ENCODE measurements around the gene NPAS3.

The NPAS3 gene

DNA sequence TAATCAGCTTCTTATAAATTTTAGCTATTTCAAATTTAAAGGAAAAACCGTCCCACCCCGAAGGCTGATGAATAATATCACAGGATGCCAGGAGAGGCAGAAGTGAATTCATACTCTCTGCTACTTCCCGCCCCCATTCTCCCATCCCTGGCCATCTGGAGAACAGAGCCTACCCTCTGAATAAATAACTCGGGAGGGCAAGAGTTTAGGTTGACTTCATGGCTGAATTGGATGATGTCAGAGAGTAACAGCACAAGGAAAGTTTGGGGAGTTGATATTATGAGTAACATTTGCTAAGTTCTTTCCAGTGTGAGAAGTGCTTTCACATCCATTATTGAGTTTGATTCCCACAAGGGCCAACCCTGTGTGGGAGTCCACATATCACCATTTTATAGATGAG, 770.6 kb downstream of the NPAS3 start:
- TF ChIP-seq, protein P1, sequence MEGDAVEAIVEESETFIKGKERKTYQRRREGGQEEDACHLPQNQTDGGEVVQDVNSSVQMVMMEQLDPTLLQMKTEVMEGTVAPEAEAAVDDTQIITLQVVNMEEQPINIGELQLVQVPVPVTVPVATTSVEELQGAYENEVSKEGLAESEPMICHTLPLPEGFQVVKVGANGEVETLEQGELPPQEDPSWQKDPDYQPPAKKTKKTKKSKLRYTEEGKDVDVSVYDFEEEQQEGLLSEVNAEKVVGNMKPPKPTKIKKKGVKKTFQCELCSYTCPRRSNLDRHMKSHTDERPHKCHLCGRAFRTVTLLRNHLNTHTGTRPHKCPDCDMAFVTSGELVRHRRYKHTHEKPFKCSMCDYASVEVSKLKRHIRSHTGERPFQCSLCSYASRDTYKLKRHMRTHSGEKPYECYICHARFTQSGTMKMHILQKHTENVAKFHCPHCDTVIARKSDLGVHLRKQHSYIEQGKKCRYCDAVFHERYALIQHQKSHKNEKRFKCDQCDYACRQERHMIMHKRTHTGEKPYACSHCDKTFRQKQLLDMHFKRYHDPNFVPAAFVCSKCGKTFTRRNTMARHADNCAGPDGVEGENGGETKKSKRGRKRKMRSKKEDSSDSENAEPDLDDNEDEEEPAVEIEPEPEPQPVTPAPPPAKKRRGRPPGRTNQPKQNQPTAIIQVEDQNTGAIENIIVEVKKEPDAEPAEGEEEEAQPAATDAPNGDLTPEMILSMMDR (conservative IDR thresholded peaks at IDR 0.05; ENCODE audit: low read depth, low read length): no peak
- H3K9ac ChIP-seq: no peak overlapping the region
- no peak overlapping the region for H3K4me2 ChIP-seq
- H3K4me3 ChIP-seq (IDR thresholded peaks at IDR 0.05; ENCODE audit: insufficient read depth, low read depth, low read length): no peak overlapping the region
- H4K20me1 ChIP-seq (ENCODE audit: insufficient read depth): no peaks in the 10 kb centered on the region
- no peaks in the 10 kb centered on the region for H3K4me1 ChIP-seq (ENCODE audit: low read depth, poor library complexity, severe bottlenecking)
- H3K27me3 ChIP-seq (ENCODE audit: insufficient read depth, low read depth): no peaks in the 10 kb centered on the region
- no peaks in the 10 kb centered on the region for H3K36me3 ChIP-seq (ENCODE audit: insufficient read depth)
- no peak overlapping the region for H2AFZ ChIP-seq (ENCODE audit: low read depth)
- H3K79me2 ChIP-seq (ENCODE audit: insufficient read depth, low read depth): no peaks in the 10 kb centered on the region
- no peak overlapping the region for H3K27ac ChIP-seq

DNA sequence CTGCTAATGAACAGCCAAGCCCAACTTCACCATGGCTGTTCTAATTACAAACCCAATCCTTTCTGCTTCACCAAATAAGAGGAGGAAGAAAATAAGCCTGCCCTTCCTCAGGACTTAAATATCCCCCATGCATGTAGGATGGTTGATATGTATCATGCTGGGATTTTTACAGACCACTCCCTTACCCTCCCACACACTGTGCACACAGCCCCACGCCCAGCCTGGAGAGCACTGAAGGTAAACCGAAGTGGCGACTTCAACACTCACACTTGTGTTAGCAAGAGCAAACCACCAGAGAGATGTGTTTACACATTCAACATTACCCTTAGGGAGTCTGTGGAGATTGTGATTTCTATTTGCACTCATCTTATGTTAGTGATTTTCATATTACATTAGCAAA, 771.0 kb downstream of the NPAS3 start:
- Histone ChIP-seq H3K4me2 (no peak overlapping the region), H2AFZ (ENCODE audit: low read depth) (no peak overlapping the region), H4K20me1 (ENCODE audit: insufficient read depth) (no peaks in the 10 kb centered on the region), H3K4me1 (ENCODE audit: low read depth, poor library complexity, severe bottlenecking) (no peaks in the 10 kb centered on the region), H3K79me2 (ENCODE audit: insufficient read depth, low read depth) (no peaks in the 10 kb centered on the region), H3K36me3 (ENCODE audit: insufficient read depth) (no peaks in the 10 kb centered on the region), H3K9ac (no peak overlapping the region), H3K27me3 (ENCODE audit: insufficient read depth, low read depth) (no peaks in the 10 kb centered on the region), H3K27ac (no peak overlapping the region), H3K4me3 (IDR thresholded peaks at IDR 0.05; ENCODE audit: insufficient read depth, low read depth, low read length) (no peak overlapping the region)
- TF ChIP-seq, protein P1 (conservative IDR thresholded peaks at IDR 0.05; ENCODE audit: low read depth, low read length): no peak

DNA sequence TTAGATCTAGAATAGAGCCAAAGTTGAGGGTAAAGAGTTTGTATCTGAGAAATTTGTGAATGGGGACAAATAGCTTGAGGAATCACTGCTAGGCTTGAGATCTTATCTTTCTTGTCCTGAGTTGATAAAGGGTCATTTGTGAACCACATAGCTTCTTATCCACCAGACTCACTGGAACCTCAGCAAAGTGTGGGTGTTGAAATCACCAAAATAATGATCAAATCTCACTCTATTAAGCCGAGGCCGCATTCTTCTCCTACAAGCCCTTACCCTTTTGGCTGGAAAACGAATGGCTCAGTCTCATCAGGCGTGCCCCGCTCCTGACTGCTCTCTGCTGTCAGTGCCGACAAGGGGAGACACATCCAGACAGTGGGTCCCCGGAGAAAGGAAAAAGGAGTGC, 771.6 kb downstream of the NPAS3 start:
- no peaks in the 10 kb centered on the region for H4K20me1 ChIP-seq (ENCODE audit: insufficient read depth)
- H2AFZ ChIP-seq (ENCODE audit: low read depth): no peak overlapping the region
- no peaks in the 10 kb centered on the region for H3K27me3 ChIP-seq (ENCODE audit: insufficient read depth, low read depth)

DNA sequence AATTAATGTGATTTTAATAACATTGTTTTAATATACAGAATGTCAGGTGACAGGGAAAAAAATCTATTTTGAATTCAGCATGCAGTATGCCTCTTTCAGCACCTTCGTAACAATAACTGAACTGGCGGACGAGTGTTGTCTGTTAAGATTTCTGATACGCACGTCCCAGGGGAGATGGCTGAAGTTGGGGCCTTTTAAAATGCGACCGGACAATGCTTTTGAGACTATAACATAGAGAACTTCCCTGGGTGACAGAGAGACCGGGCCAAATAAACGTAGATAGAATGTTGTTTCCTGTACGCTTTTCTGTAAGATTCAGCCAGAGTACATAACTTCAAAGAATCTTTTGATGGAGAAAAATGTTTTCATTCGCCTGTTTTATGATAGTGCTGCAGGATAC, 772.5 kb downstream of the NPAS3 start:
- Histone ChIP-seq H2AFZ (ENCODE audit: low read depth) (no peak overlapping the region), H3K36me3 (ENCODE audit: insufficient read depth) (no peaks in the 10 kb centered on the region), H3K4me2 (no peak overlapping the region), H3K79me2 (ENCODE audit: insufficient read depth, low read depth) (no peaks in the 10 kb centered on the region), H3K4me3 (IDR thresholded peaks at IDR 0.05; ENCODE audit: insufficient read depth, low read depth, low read length) (no peak overlapping the region), H3K4me1 (ENCODE audit: low read depth, poor library complexity, severe bottlenecking) (no peaks in the 10 kb centered on the region), H3K9ac (no peak overlapping the region), H4K20me1 (ENCODE audit: insufficient read depth) (no peaks in the 10 kb centered on the region), H3K27me3 (ENCODE audit: insufficient read depth, low read depth) (no peaks in the 10 kb centered on the region), H3K27ac (no peak overlapping the region)
- TF ChIP-seq, protein P1 (conservative IDR thresholded peaks at IDR 0.05; ENCODE audit: low read depth, low read length): no peak

More for the DNA sequence above, 771.6 kb downstream of the NPAS3 start:
- Histone ChIP-seq H3K79me2 (ENCODE audit: insufficient read depth, low read depth) (no peaks in the 10 kb centered on the region), H3K4me2 (no peak overlapping the region), H3K4me3 (IDR thresholded peaks at IDR 0.05; ENCODE audit: insufficient read depth, low read depth, low read length) (no peak overlapping the region), H3K27ac (no peak overlapping the region), H3K36me3 (ENCODE audit: insufficient read depth) (no peaks in the 10 kb centered on the region), H3K4me1 (ENCODE audit: low read depth, poor library complexity, severe bottlenecking) (no peaks in the 10 kb centered on the region), H3K9ac (no peak overlapping the region)
- TF ChIP-seq, protein P1 (conservative IDR thresholded peaks at IDR 0.05; ENCODE audit: low read depth, low read length): no peak
